B cell (primary cell): ENCODE data around the gene GPR158. TPM values are rescaled to one million over a fixed set of nuclear protein-coding genes. Genes with fewer than 3 reads are reported as not detected.

Experiments used
- ATAC-seq: fragments of 200-7000 bp; cut with Tn5 transposase; one replicate; pipeline ENCODE4 v1.10.0; 2021; ENCODE audit warnings: low read depth, mild to moderate bottlenecking, moderate number of reproducible peaks, moderate library complexity
- CTCF ChIA-PET: fragments of 350-600 bp; sonication (Branson Sonifier 250); formaldehyde crosslinking; loops from one replicate; lab custom pipeline; 2021; ENCODE audit warnings: antibody characterized with exemption, inconsistent platforms; lab: Charles Lee
- POLR2A ChIA-PET: fragments of 350-600 bp; sonication (Branson Sonifier 250); formaldehyde crosslinking; loops from one replicate; lab custom pipeline; 2021; ENCODE audit warnings: antibody characterized with exemption; lab: Charles Lee
- DNase-seq: peaks from one replicate; pipeline ENCODE4 v3.0.0; 2013
- H2AFZ ChIP-seq: 2 replicates; pipeline ENCODE4 v1.6.1; 2012; ENCODE audit warnings: mild to moderate bottlenecking, low read depth, low read length; ENCODE audit not compliant: insufficient read depth, poor library complexity, severe bottlenecking
- H3K27ac ChIP-seq, 2 donors: 1 replicate in 1 of 2; 2 replicates in 1 of 2; pipeline ENCODE4 v1.5.1; 2012 to 2013; ENCODE audit warnings: low read length in 2 of 2, mild to moderate bottlenecking in 2 of 2, moderate library complexity in 1 of 2
- H3K27me3 ChIP-seq, 4 experiments: fragments of 200-600 bp in 1 of 4; sonication (generic) in 1 of 4; replicated peaks in 1 of 4; 1 replicate in 2 of 4; 2 replicates in 2 of 4; pipeline versions ENCODE4 v1.6.1 to v1.7.0; 2013 to 2016; ENCODE audit warnings: low read length in 3 of 4, mild to moderate bottlenecking in 2 of 4, mixed read lengths in 1 of 4, moderate library complexity in 1 of 4; ENCODE audit not compliant: insufficient read depth in 4 of 4, control insufficient read depth in 3 of 4; ENCODE audit errors: control extremely low read depth in 1 of 4
- H3K36me3 ChIP-seq, 2 experiments: replicated peaks in 1 of 2; 1 replicate in 1 of 2; 2 replicates in 1 of 2; pipeline versions ENCODE4 v1.6.1 to v1.7.1; 2013; ENCODE audit warnings: low read length in 1 of 2; ENCODE audit not compliant: insufficient read depth in 2 of 2, control insufficient read depth in 1 of 2; ENCODE audit errors: control extremely low read depth in 1 of 2, extremely low read depth in 1 of 2
- H3K4me1 ChIP-seq, 2 donors: fragments of 200-600 bp in 1 of 2; sonication (generic) in 1 of 2; 1 replicate in 1 of 2; 2 replicates in 1 of 2; pipeline versions ENCODE4 v1.5.1 to v1.6.1; 2013 to 2017; ENCODE audit warnings: low read length in 2 of 2; ENCODE audit not compliant: control insufficient read depth in 2 of 2, insufficient read depth in 2 of 2
- H3K4me2 ChIP-seq: replicated peaks from 2 replicates; pipeline ENCODE3; 2012; ENCODE audit warnings: mild to moderate bottlenecking, low read depth, low read length; ENCODE audit not compliant: poor library complexity, severe bottlenecking
- H3K4me3 ChIP-seq, 5 experiments: fragments of 200-600 bp in 1 of 5; sonication (generic) in 1 of 5; 1 replicate in 3 of 5; 2 replicates in 2 of 5; pipeline versions ENCODE4 v1.5.1 to v1.7.0; 2011 to 2016; ENCODE audit warnings: low read length in 4 of 5, mild to moderate bottlenecking in 4 of 5, low read depth in 2 of 5, control low read depth in 1 of 5, moderate library complexity in 1 of 5; ENCODE audit not compliant: insufficient read depth in 1 of 5; ENCODE audit errors: control extremely low read depth in 1 of 5, extremely low read depth in 1 of 5
- H3K79me2 ChIP-seq: fragments of 200-600 bp; sonication (generic); one replicate; pipeline ENCODE4 v1.6.0; 2016; ENCODE audit warnings: low read length; ENCODE audit not compliant: control insufficient read depth, insufficient read depth
- H3K9ac ChIP-seq: fragments of 200-600 bp; sonication (generic); 2 replicates; pipeline ENCODE4 v1.6.1; 2017; ENCODE audit warnings: mild to moderate bottlenecking, low read length, moderate library complexity
- H3K9me3 ChIP-seq, 3 donors: one replicate each; pipeline versions ENCODE4 v1.6.1 to v1.7.1; 2013; ENCODE audit warnings: low read length in 2 of 3; ENCODE audit not compliant: control insufficient read depth in 2 of 3, insufficient read depth in 1 of 3; ENCODE audit errors: control extremely low read depth in 1 of 3
- H4K20me1 ChIP-seq: 2 replicates; pipeline ENCODE4 v1.6.0; 2012; ENCODE audit warnings: mild to moderate bottlenecking, low read length; ENCODE audit not compliant: insufficient read depth, control insufficient read depth, poor library complexity, severe bottlenecking
- H3K27ac Mint-ChIP-seq: one replicate; pipeline ENCODE4 v1.8.0; 2021; ENCODE audit warnings: mixed read lengths
- H3K27me3 Mint-ChIP-seq: one replicate; pipeline ENCODE4 v1.8.0; 2021; ENCODE audit warnings: mixed read lengths
- H3K4me1 Mint-ChIP-seq: one replicate; pipeline ENCODE4 v1.8.0; 2021; ENCODE audit warnings: mixed read lengths
- H3K4me3 Mint-ChIP-seq: one replicate; pipeline ENCODE4 v1.8.0; 2021; ENCODE audit warnings: mixed read lengths
- H3K9me3 Mint-ChIP-seq: one replicate; pipeline ENCODE4 v1.8.0; 2022; ENCODE audit warnings: mixed read lengths; ENCODE audit not compliant: insufficient read depth
- CTCF ChIP-seq: fragments of 200-600 bp; IDR thresholded peaks from one replicate; pipeline ENCODE4 v1.8.0; 2022; ENCODE audit warnings: antibody characterized with exemption, mild to moderate bottlenecking
- EZH2 ChIP-seq: IDR thresholded peaks from 2 replicates; pipeline ENCODE4 v1.6.1; 2012; ENCODE audit warnings: borderline replicate concordance, low read depth, mild to moderate bottlenecking, moderate library complexity, low read length; ENCODE audit not compliant: insufficient read depth, poor library complexity, severe bottlenecking
- WGBS: methylation state at CpG from one replicate; pipeline ENCODE4 v1.1.5; 2013; ENCODE audit warnings: missing lambda C conversion rate; ENCODE audit not compliant: insufficient coverage; 5-methylcytosine and 5-hydroxymethylcytosine counted together
- intact Hi-C: fragments of 100-400 bp; cut with micrococcal nuclease; formaldehyde crosslinking; loops from one replicate; pipeline ENCODE4 v1.10.0; 2022
- polyA plus RNA-seq: library from polyadenylated mRNA; depleted of rRNA; stranded (reverse); fragments of >200 nt; gene quantifications from 2 replicates; pipeline ENCODE4 v1.2.3, GENCODE V29; 2012
- total RNA-seq, 2 donors: library from RNA; stranded (reverse); fragments of 120-200 nt in 1 of 2; gene quantifications; 1 replicate in 1 of 2; 2 replicates in 1 of 2; pipeline versions ENCODE4 v1.2.3 to v1.2.4, GENCODE V29; 2013 to 2022

GPR158 gene
- total and polyA plus RNA-seq, 2 donors (not counting 1 experiment from before 2014, with no cell fraction given): not detected

- TF ChIP-seq EZH2 (no peak), CTCF (no peak)
- H3K4me3 ChIP-seq: no peak overlapping the region
- H3K4me1 ChIP-seq: no peaks in the 10 kb centered on the region
- POLR2A ChIA-PET: no interaction called here
- no peak overlapping the region for H3K27ac ChIP-seq
- no peaks in the 10 kb centered on the region for H3K27me3 ChIP-seq
- CTCF ChIA-PET: no interaction called here
- no peaks in the 10 kb centered on the region for H4K20me1 ChIP-seq
- Mint-ChIP-seq H3K27me3 (no peaks in the 10 kb centered on the region), H3K27ac (no peak overlapping the region), H3K4me3 (no peak overlapping the region), H3K4me1 (no peaks in the 10 kb centered on the region), H3K9me3 (no peaks in the 10 kb centered on the region)
- no peaks in the 10 kb centered on the region for H3K79me2 ChIP-seq
- no peak overlapping the region for H3K4me2 ChIP-seq
- H3K9me3 ChIP-seq: no peaks in the 10 kb centered on the region
- no peak overlapping the region for H2AFZ ChIP-seq
- intact Hi-C loops: no loop called here
- WGBS: no CpG with 5 or more reads among the region's 5 CpGs
- no peak for DNase-seq
- ATAC-seq: no peak
- no peak overlapping the region for H3K9ac ChIP-seq
- no peaks in the 10 kb centered on the region for H3K36me3 ChIP-seq
Measured at GRCh38 chr10:25257646-25258045, 82.8 kb downstream of the GPR158 start.

GRCh38 chr10:25261110-25261509 is 86.3 kb downstream of the GPR158 start:
- ATAC-seq: no peak
- Histone ChIP-seq H2AFZ (no peak overlapping the region), H3K27me3 (no peaks in the 10 kb centered on the region), H3K4me1 (no peaks in the 10 kb centered on the region), H3K79me2 (no peaks in the 10 kb centered on the region), H3K9ac (no peak overlapping the region), H3K4me3 (no peak overlapping the region), H3K27ac (no peak overlapping the region), H3K4me2 (no peak overlapping the region), H3K9me3 (no peaks in the 10 kb centered on the region), H3K36me3 (no peaks in the 10 kb centered on the region), H4K20me1 (no peaks in the 10 kb centered on the region)
- intact Hi-C loops: no loop called here
- Mint-ChIP-seq H3K27ac (no peak overlapping the region), H3K4me3 (no peak overlapping the region), H3K9me3 (no peaks in the 10 kb centered on the region), H3K27me3 (no peaks in the 10 kb centered on the region), H3K4me1 (no peaks in the 10 kb centered on the region)
- POLR2A ChIA-PET: no interaction called here
- CTCF ChIA-PET: no interaction called here
- WGBS: 100% methylated on average over 1 of the region's 2 CpGs
- TF ChIP-seq EZH2 (no peak), CTCF (no peak)
- no peak for DNase-seq
